CD4-positive, alpha-beta memory T cell (primary cell): Measurements from ENCODE around the gene MCCD1. TPM values are rescaled to one million over a fixed set of nuclear protein-coding genes. Genes with fewer than 3 reads are reported as not detected.
"Not testable (repeated sequence)": the region's sequence is repeated elsewhere in the genome, so short reads cannot be mapped to it uniquely, and the experiment has no call there.

Experiments used
- CTCF ChIA-PET: fragments of 350-600 bp; sonication (Branson Sonifier 250); formaldehyde crosslinking; loops from one replicate; lab custom pipeline; 2021; ENCODE audit warnings: inconsistent platforms; ENCODE audit not compliant: partially characterized antibody; lab: Charles Lee
- POLR2A ChIA-PET: fragments of 350-600 bp; sonication (Branson Sonifier 250); formaldehyde crosslinking; loops from one replicate; lab custom pipeline; 2021; ENCODE audit not compliant: partially characterized antibody; lab: Charles Lee
- DNase-seq, 5 donors: peaks; one replicate each; pipeline versions ENCODE4 v3.0.0 to v3.0.0-alpha.2; 2020 to 2022; ENCODE audit warnings: mixed read lengths in 1 of 5
- H3K27ac ChIP-seq: one replicate; pipeline ENCODE4 v1.7.0; 2013; ENCODE audit warnings: low read depth, low read length
- H3K27me3 ChIP-seq: 2 replicates; pipeline ENCODE4 v1.7.0; 2013; ENCODE audit warnings: mild to moderate bottlenecking, low read length, moderate library complexity; ENCODE audit not compliant: insufficient read depth
- H3K36me3 ChIP-seq: 2 replicates; pipeline ENCODE4 v1.7.0; 2013; ENCODE audit warnings: mild to moderate bottlenecking, low read length, moderate library complexity; ENCODE audit not compliant: insufficient read depth
- H3K4me1 ChIP-seq: 2 replicates; pipeline ENCODE4 v1.7.0; 2013; ENCODE audit warnings: mild to moderate bottlenecking, low read length, moderate library complexity; ENCODE audit not compliant: insufficient read depth
- H3K4me3 ChIP-seq, 2 donors: one replicate each; pipeline ENCODE4 v1.7.0; 2013; ENCODE audit warnings: low read length in 2 of 2, mild to moderate bottlenecking in 1 of 2
- H3K9me3 ChIP-seq, 2 donors: one replicate each; pipeline ENCODE4 v1.7.0; 2013; ENCODE audit warnings: low read length in 2 of 2, control low read depth in 1 of 2; ENCODE audit not compliant: control insufficient read depth in 1 of 2
- H3K27ac Mint-ChIP-seq, 7 donors: one replicate each; pipeline ENCODE4 v1.8.0; 2020 to 2021; ENCODE audit warnings: mixed read lengths in 7 of 7, mild to moderate bottlenecking in 6 of 7, inconsistent platforms in 3 of 7, moderate library complexity in 3 of 7
- H3K27me3 Mint-ChIP-seq, 2 donors: one replicate each; pipeline ENCODE4 v1.8.0; 2020 to 2021; ENCODE audit warnings: mixed read lengths in 2 of 2
- H3K36me3 Mint-ChIP-seq, 2 donors: one replicate each; pipeline ENCODE4 v1.8.0; 2020 to 2021; ENCODE audit warnings: mixed read lengths in 2 of 2, inconsistent platforms in 1 of 2, mild to moderate bottlenecking in 1 of 2
- H3K4me1 Mint-ChIP-seq, 4 donors: one replicate each; pipeline ENCODE4 v1.8.0; 2020 to 2021; ENCODE audit warnings: mixed read lengths in 4 of 4, mild to moderate bottlenecking in 1 of 4
- H3K4me3 Mint-ChIP-seq, 8 donors: one replicate each; pipeline ENCODE4 v1.8.0; 2020 to 2021; ENCODE audit warnings: mixed read lengths in 8 of 8, mild to moderate bottlenecking in 7 of 8, moderate library complexity in 6 of 8, inconsistent platforms in 3 of 8
- H3K9me3 Mint-ChIP-seq, 8 donors: one replicate each; pipeline ENCODE4 v1.8.0; 2020 to 2021; ENCODE audit warnings: mixed read lengths in 8 of 8, mild to moderate bottlenecking in 5 of 8, inconsistent platforms in 3 of 8, moderate library complexity in 1 of 8
- intact Hi-C: fragments of 100-400 bp; cut with micrococcal nuclease; formaldehyde crosslinking; loops from one replicate; pipeline ENCODE4 v1.15.1; 2023
- polyA plus RNA-seq, 2 donors: library from polyadenylated mRNA; unstranded; fragments of 300-500 nt; fragmentation: Illumina TruSeq; gene quantifications; one replicate each; pipeline ENCODE4 v1.2.3, GENCODE V29; 2021
- total RNA-seq, 2 experiments: library from RNA; stranded (reverse); gene quantifications; one replicate each; pipeline ENCODE4 v1.2.3, GENCODE V29; 2021

MCCD1 gene
- total and polyA plus RNA-seq, 4 experiments from 2014 or later = not detected

DNA sequence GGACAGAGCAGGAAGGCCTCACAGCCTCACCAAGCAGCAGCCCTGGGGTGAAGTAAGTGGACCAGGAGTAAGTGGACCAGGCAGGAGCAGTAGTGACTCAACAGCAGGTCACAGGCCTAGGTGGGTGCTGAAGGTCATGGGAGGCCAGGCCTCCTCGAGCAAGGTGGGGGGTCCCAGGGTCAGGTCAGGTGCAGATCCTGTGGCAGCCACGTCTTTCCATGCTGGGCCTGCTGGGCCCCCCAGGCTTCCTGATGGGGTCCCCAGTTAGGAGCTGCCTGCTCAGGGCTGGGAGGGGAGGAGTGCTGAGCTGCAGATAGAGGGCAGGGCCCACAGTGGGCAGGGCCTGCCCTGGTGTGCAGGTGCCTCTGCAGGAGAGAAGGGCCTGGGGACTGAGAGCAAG is 19.7 kb upstream of the MCCD1 start:
- H3K27ac ChIP-seq, H3K9me3 ChIP-seq, H3K27me3 ChIP-seq, H3K4me3 Mint-ChIP-seq, H3K9me3 Mint-ChIP-seq, intact Hi-C loops, H3K4me1 ChIP-seq, H3K4me1 Mint-ChIP-seq, H3K27me3 Mint-ChIP-seq, POLR2A ChIA-PET, DNase-seq, H3K4me3 ChIP-seq, CTCF ChIA-PET: not testable (repeated sequence)
- Mint-ChIP-seq H3K27ac (peak overlapping the region in 1 of 7 donors; percentile 80), H3K36me3 (peaks cover 42% of the 10 kb centered on the region in 2 donors)
- H3K36me3 ChIP-seq = peaks cover 51% of the 10 kb centered on the region

- Histone ChIP-seq H3K36me3 (peaks cover 48% of the 10 kb centered on the region), H3K4me1 (no peaks in the 10 kb centered on the region), H3K27ac (no peak overlapping the region), H3K4me3 (no peak overlapping the region), H3K27me3 (no peaks in the 10 kb centered on the region), H3K9me3 (no peaks in the 10 kb centered on the region)
- CTCF ChIA-PET = no interaction called here
- intact Hi-C loops = no loop called here
- no peak overlapping the region for H3K4me3 Mint-ChIP-seq
- no peaks in the 10 kb centered on the region for H3K9me3 Mint-ChIP-seq
- peak overlapping the region in 1 of 7 donors; percentile 22 for H3K27ac Mint-ChIP-seq
- DNase-seq = no peak
- POLR2A ChIA-PET = no interaction called here
- peaks cover 40 to 41% of the 10 kb centered on the region in 2 donors for H3K36me3 Mint-ChIP-seq
- H3K27me3 Mint-ChIP-seq = no peaks in the 10 kb centered on the region
- peaks cover 2 to 3% (median 3%) of the 10 kb centered on the region in 4 donors for H3K4me1 Mint-ChIP-seq
Measured at GRCh38 chr6:31510007-31510406, 18.8 kb upstream of the MCCD1 start.

DNA sequence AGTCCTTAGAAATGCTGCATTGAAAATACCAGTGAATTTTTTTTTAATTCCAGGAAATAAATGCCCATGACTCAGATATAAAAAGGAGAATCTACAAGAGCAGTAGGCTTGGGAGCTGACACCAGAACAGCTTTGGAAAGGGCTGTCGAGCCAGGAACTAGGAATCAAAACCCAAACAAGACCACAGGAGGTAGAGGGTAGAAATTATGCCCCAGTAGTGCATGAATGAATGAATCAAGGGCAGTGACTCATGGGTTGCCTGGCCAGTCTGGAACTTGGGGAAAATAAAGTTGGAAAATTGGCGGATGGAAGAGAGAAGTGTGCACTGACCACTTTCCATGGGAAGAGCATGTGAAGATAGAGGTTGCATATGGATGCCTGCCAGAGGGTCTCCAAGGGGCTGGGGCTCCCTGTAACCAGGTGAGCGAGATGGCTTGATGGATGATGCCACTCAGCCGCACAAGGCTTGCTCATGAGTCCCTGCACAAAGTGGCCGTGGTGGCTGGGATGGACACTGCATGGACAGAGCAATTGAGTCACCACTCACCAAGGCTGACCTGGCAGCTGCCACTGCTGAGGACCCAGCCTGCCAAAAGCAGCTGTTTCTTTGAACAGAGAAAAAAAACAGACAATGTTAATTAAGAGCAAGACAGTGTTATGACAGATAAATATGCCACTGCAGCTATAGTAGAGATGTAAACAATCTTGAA is 15.2 kb upstream of the MCCD1 start:
- intact Hi-C loops = no loop called here
- peaks cover 15% of the 10 kb centered on the region for H3K36me3 ChIP-seq
- H3K9me3 Mint-ChIP-seq = no peaks in the 10 kb centered on the region
- H3K4me1 Mint-ChIP-seq = no peaks in the 10 kb centered on the region
- H3K4me3 ChIP-seq = no peak overlapping the region
- no peaks in the 10 kb centered on the region for H3K27me3 ChIP-seq
- peaks cover 21 to 22% of the 10 kb centered on the region in 2 donors for H3K36me3 Mint-ChIP-seq
- H3K27ac Mint-ChIP-seq = peak overlapping the region in 2 of 7 donors; percentile 43 to 73
- POLR2A ChIA-PET = no interaction called here
- H3K4me1 ChIP-seq = no peaks in the 10 kb centered on the region
- DNase-seq = no peak
- H3K27me3 Mint-ChIP-seq = peaks cover 0 to 3% of the 10 kb centered on the region in 2 donors
- no peak overlapping the region for H3K27ac ChIP-seq
- CTCF ChIA-PET = no interaction called here
- H3K4me3 Mint-ChIP-seq = no peak overlapping the region
- H3K9me3 ChIP-seq = no peaks in the 10 kb centered on the region

DNA sequence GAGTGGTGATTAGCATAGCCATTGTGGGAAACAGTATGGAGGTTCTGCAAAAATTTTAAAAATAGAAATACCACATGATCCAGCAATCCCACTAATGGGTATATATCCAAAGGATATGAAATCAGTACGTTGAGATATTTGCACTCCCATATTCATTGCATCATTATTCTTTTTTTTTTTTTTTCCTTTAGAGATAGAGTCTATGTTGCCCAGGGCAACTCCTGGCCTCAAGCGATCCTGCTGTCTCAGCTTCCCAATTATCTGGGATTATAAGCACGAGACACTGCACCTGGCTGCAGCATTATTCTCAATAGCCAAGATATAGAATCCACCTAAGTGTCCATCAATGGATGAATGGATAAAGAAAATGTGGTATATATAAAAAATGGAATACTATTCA is 6.9 kb upstream of the MCCD1 start:
- Histone ChIP-seq H3K27ac (no peak overlapping the region), H3K27me3 (no peaks in the 10 kb centered on the region), H3K4me1 (no peaks in the 10 kb centered on the region), H3K9me3 (no peaks in the 10 kb centered on the region), H3K4me3 (no peak overlapping the region), H3K36me3 (no peaks in the 10 kb centered on the region)
- POLR2A ChIA-PET = no interaction called here
- Mint-ChIP-seq H3K36me3 (no peaks in the 10 kb centered on the region), H3K27me3 (peaks cover 0 to 5% of the 10 kb centered on the region in 2 donors), H3K27ac (no peak overlapping the region), H3K4me3 (no peak overlapping the region), H3K9me3 (no peaks in the 10 kb centered on the region), H3K4me1 (peaks cover 0 to 4% (median 0%) of the 10 kb centered on the region in 4 donors)
- CTCF ChIA-PET = no interaction called here
- DNase-seq = no peak
- intact Hi-C loops = no loop called here

DNA sequence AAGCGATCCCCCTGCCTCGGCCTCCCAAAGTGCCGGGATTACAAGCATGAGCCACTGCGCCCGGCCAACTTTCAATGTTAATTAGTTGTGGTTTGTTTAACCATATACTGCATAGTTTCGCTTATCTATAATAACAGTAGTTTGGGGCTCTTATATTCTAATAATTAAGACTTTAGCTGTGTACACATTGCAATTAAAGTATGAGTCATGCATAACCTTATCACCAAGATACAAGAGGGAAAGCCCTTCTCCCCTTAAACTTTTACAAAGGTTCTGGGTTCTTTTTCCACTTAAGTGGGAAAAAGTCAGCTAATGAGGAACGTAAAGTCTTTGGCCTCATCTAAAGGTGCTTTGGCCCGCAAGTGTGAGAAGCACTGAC is 3.2 kb upstream of the MCCD1 start:
- Histone ChIP-seq H3K27me3 (no peaks in the 10 kb centered on the region), H3K36me3 (peaks cover 11% of the 10 kb centered on the region), H3K4me1 (no peaks in the 10 kb centered on the region), H3K27ac (no peak overlapping the region), H3K4me3 (no peak overlapping the region), H3K9me3 (no peaks in the 10 kb centered on the region)
- Mint-ChIP-seq H3K27ac (no peak overlapping the region), H3K9me3 (no peaks in the 10 kb centered on the region), H3K4me1 (peaks cover 0 to 5% (median 3%) of the 10 kb centered on the region in 4 donors), H3K27me3 (peaks cover 0 to 3% of the 10 kb centered on the region in 2 donors), H3K36me3 (peaks cover 5 to 15% of the 10 kb centered on the region in 2 donors), H3K4me3 (no peak overlapping the region)
- POLR2A ChIA-PET = interaction anchor here (5.6 kb wide), 1 partner anchor 15 kb away, joined by 38 read pairs; the partner anchor contains the start of gene DDX39B
- DNase-seq = no peak
- CTCF ChIA-PET = interaction anchor here (1.1 to 1.6 kb wide), 3 partner anchors 8 to 26 kb away, joined by 3 to 5 read pairs (median 4); partner anchors contain the start of gene DDX39B
- intact Hi-C loops = no loop called here

GRCh38 chr6:31525932-31526591 is 2.7 kb upstream of the MCCD1 start:
- POLR2A ChIA-PET = interaction anchor here (0.6 to 5.6 kb wide), 2 partner anchors 14 to 1794 kb away, joined by 3 to 38 read pairs; partner anchors contain the start of gene DDX39B
- Histone ChIP-seq H3K4me3 (no peak overlapping the region), H3K27me3 (no peaks in the 10 kb centered on the region), H3K27ac (no peak overlapping the region), H3K9me3 (no peaks in the 10 kb centered on the region), H3K4me1 (no peaks in the 10 kb centered on the region), H3K36me3 (peaks cover 15% of the 10 kb centered on the region)
- CTCF ChIA-PET = interaction anchor here (1.1 to 1.6 kb wide), 3 partner anchors 9 to 25 kb away, joined by 3 to 5 read pairs (median 4); partner anchors contain the start of gene DDX39B
- no peak for DNase-seq
- H3K27me3 Mint-ChIP-seq = peaks cover 0 to 2% of the 10 kb centered on the region in 2 donors
- peaks cover 10 to 19% of the 10 kb centered on the region in 2 donors for H3K36me3 Mint-ChIP-seq
- intact Hi-C loops = no loop called here
- peaks cover 0 to 6% (median 3%) of the 10 kb centered on the region in 4 donors for H3K4me1 Mint-ChIP-seq
- H3K9me3 Mint-ChIP-seq = no peaks in the 10 kb centered on the region
- H3K4me3 Mint-ChIP-seq = no peak overlapping the region
- H3K27ac Mint-ChIP-seq = peak overlapping the region in 3 of 7 donors; percentile 24 to 49 (median 42)

GRCh38 chr6:31528307-31528777 is 420 bp upstream of the MCCD1 start:
- CTCF ChIA-PET = no interaction called here
- POLR2A ChIA-PET = interaction anchor here (0.6 to 5.6 kb wide), 3 partner anchors 12 to 135 kb away, joined by 4 to 38 read pairs (median 4); partner anchors contain the start of gene DDX39B
- intact Hi-C loops = no loop called here

More at GRCh38 chr6:31528307-31528777, 420 bp upstream of the MCCD1 start:
- no peaks in the 10 kb centered on the region for H3K27me3 Mint-ChIP-seq
- peaks cover 3% of the 10 kb centered on the region for H3K4me1 ChIP-seq
- no peak overlapping the region for H3K4me3 ChIP-seq
- no peak overlapping the region for H3K4me3 Mint-ChIP-seq
- peaks cover 36% of the 10 kb centered on the region for H3K36me3 ChIP-seq
- H3K9me3 ChIP-seq = no peaks in the 10 kb centered on the region
- H3K4me1 Mint-ChIP-seq = peaks cover 3 to 14% (median 6%) of the 10 kb centered on the region in 4 donors
- no peak for DNase-seq
- H3K27ac Mint-ChIP-seq = peak overlapping the region in 2 of 7 donors; percentile 52 to 62
- no peaks in the 10 kb centered on the region for H3K27me3 ChIP-seq
- H3K27ac ChIP-seq = no peak overlapping the region
- H3K9me3 Mint-ChIP-seq = no peaks in the 10 kb centered on the region
- H3K36me3 Mint-ChIP-seq = peaks cover 25 to 37% of the 10 kb centered on the region in 2 donors
